Liver (tissue), 9 donors: Measurements from ENCODE around the gene UGT1A4. TPM values are rescaled to one million over a fixed set of nuclear protein-coding genes. Genes with fewer than 3 reads are reported as not detected.

ENCODE experiments used
- DNase-seq: peaks from one replicate; pipeline ENCODE4 v3.0.0-alpha.2; 2017; ENCODE audit warnings: low spot score
- H3K27ac ChIP-seq, 2 donors: one replicate each; pipeline ENCODE4 v1.7.0; 2013; ENCODE audit warnings: inconsistent platforms in 2 of 2, low read length in 2 of 2, control low read depth in 1 of 2, low read depth in 1 of 2, mild to moderate bottlenecking in 1 of 2
- H3K27me3 ChIP-seq, 4 donors: one replicate each; pipeline versions ENCODE4 v1.6.1 to v1.7.0; 2013; ENCODE audit warnings: low read length in 3 of 4, inconsistent platforms in 1 of 4, mild to moderate bottlenecking in 1 of 4, moderate library complexity in 1 of 4; ENCODE audit not compliant: control insufficient read depth in 4 of 4, insufficient read depth in 4 of 4
- H3K36me3 ChIP-seq, 4 donors: one replicate each; pipeline versions ENCODE4 v1.6.1 to v1.7.0; 2013; ENCODE audit warnings: low read length in 3 of 4, mild to moderate bottlenecking in 3 of 4, low read depth in 1 of 4, moderate library complexity in 1 of 4; ENCODE audit not compliant: control insufficient read depth in 4 of 4, insufficient read depth in 3 of 4
- H3K4me1 ChIP-seq, 4 donors: one replicate each; pipeline versions ENCODE4 v1.6.1 to v1.7.0; 2013; ENCODE audit warnings: low read length in 3 of 4, mild to moderate bottlenecking in 3 of 4, moderate library complexity in 1 of 4; ENCODE audit not compliant: control insufficient read depth in 4 of 4, insufficient read depth in 4 of 4
- H3K4me3 ChIP-seq, 3 donors: one replicate each; pipeline versions ENCODE4 v1.6.1 to v1.7.0; 2013; ENCODE audit warnings: low read length in 3 of 3, control low read depth in 1 of 3, low read depth in 1 of 3, mild to moderate bottlenecking in 1 of 3
- H3K9ac ChIP-seq, 2 donors: one replicate each; pipeline ENCODE4 v1.7.0; 2013; ENCODE audit warnings: low read length in 2 of 2, mild to moderate bottlenecking in 2 of 2, moderate library complexity in 2 of 2, control low read depth in 1 of 2, low read depth in 1 of 2
- H3K9me3 ChIP-seq, 4 donors: one replicate each; pipeline versions ENCODE4 v1.6.1 to v1.7.0; 2013; ENCODE audit warnings: low read length in 3 of 4; ENCODE audit not compliant: control insufficient read depth in 4 of 4
- ATF3 ChIP-seq: IDR thresholded peaks from 2 replicates; pipeline ENCODE4 v1.6.1; 2016; ENCODE audit warnings: antibody characterized with exemption
- CTCF ChIP-seq: fragments of 150-350 bp; IDR thresholded peaks from 2 replicates; pipeline ENCODE4 v1.5.1; 2017; ENCODE audit warnings: improper control_type of control experiment, low read depth, low read length; ENCODE audit not compliant: missing input control
- EGR1 ChIP-seq, 2 donors: IDR thresholded peaks; 2 replicates each; pipeline ENCODE4 v1.6.1; 2016 to 2018; ENCODE audit warnings: antibody characterized with exemption in 2 of 2, low read depth in 2 of 2
- FOXA1 ChIP-seq: IDR thresholded peaks from 2 replicates; pipeline ENCODE4 v1.6.1; 2016; ENCODE audit warnings: antibody characterized with exemption
- FOXA2 ChIP-seq: IDR thresholded peaks from 2 replicates; pipeline ENCODE4 v1.6.1; 2016; ENCODE audit warnings: antibody characterized with exemption
- GABPA ChIP-seq, 2 donors: IDR thresholded peaks in 1 of 2; conservative IDR thresholded peaks in 1 of 2; 2 replicates each; pipeline ENCODE4 v1.6.1; 2016; ENCODE audit warnings: antibody characterized with exemption in 2 of 2, mild to moderate bottlenecking in 1 of 2, moderate library complexity in 1 of 2
- HNF4A ChIP-seq, 2 donors: conservative IDR thresholded peaks; 2 replicates each; pipeline ENCODE4 v1.6.1; 2016; ENCODE audit warnings: antibody characterized with exemption in 2 of 2, mild to moderate bottlenecking in 2 of 2
- HNF4G ChIP-seq: IDR thresholded peaks from 2 replicates; pipeline ENCODE4 v1.6.1; 2016; ENCODE audit warnings: antibody characterized with exemption
- JUND ChIP-seq, 2 donors: IDR thresholded peaks; 2 replicates each; pipeline ENCODE4 v1.6.1; 2016; ENCODE audit warnings: antibody characterized with exemption in 2 of 2
- MAX ChIP-seq: IDR thresholded peaks from 2 replicates; pipeline ENCODE4 v1.6.1; 2016; ENCODE audit warnings: antibody characterized with exemption
- NR2F2 ChIP-seq: IDR thresholded peaks from 2 replicates; pipeline ENCODE4 v1.6.1; 2016; ENCODE audit warnings: antibody characterized with exemption
- RAD21 ChIP-seq, 2 donors: IDR thresholded peaks; 2 replicates each; pipeline ENCODE4 v1.6.1; 2016; ENCODE audit warnings: antibody characterized with exemption in 2 of 2, mild to moderate bottlenecking in 2 of 2
- REST ChIP-seq: IDR thresholded peaks from 2 replicates; pipeline ENCODE4 v1.6.1; 2016; ENCODE audit warnings: antibody characterized with exemption, mild to moderate bottlenecking
- RXRA ChIP-seq, 2 donors: IDR thresholded peaks; 2 replicates each; pipeline ENCODE4 v1.6.1; 2017 to 2018; ENCODE audit warnings: antibody characterized with exemption in 2 of 2, mild to moderate bottlenecking in 1 of 2
- SP1 ChIP-seq: IDR thresholded peaks from 2 replicates; pipeline ENCODE4 v1.6.1; 2018; ENCODE audit warnings: antibody characterized with exemption, mild to moderate bottlenecking
- TAF1 ChIP-seq: conservative IDR thresholded peaks from 2 replicates; pipeline ENCODE4 v1.6.1; 2016; ENCODE audit warnings: antibody characterized with exemption, mild to moderate bottlenecking
- YY1 ChIP-seq: IDR thresholded peaks from 2 replicates; pipeline ENCODE4 v1.6.1; 2016; ENCODE audit warnings: antibody characterized with exemption, mild to moderate bottlenecking
- polyA plus RNA-seq, 2 donors: library from polyadenylated mRNA; stranded (reverse) in 1 of 2; unstranded in 1 of 2; fragments of 200-250 nt in 1 of 2; fragments of >200 nt in 1 of 2; fragmentation: Nextera tagmentation in 1 of 2; extraction: Ambion mirVana in 1 of 2; gene quantifications; one replicate each; pipeline versions ENCODE4 v1.2.1 to v1.2.3, GENCODE V29; 2013 to 2015
- total RNA-seq, 2 donors: library from RNA; depleted of rRNA; stranded (reverse); fragments of >200 nt; gene quantifications; one replicate each; pipeline ENCODE4 v1.2.3, GENCODE V29; 2014
- TF ChIP-seq, protein P1 (sequence below): IDR thresholded peaks from 2 replicates; pipeline ENCODE4 v1.6.1; 2016; ENCODE audit warnings: antibody characterized with exemption
- donor health status: healthy.
- donor health status: healthy.
- donor health status: healthy.
- donor health status: healthy.
- donor health status: healthy.

UGT1A4 gene
- total and polyA plus RNA-seq, 4 donors, result 103 to 446 (median 136) TPM; not detected in 1

GRCh38 chr2:233756429-233757081, 38.0 kb downstream of the UGT1A4 start (continued):
- TF ChIP-seq GABPA (IDR thresholded peaks at IDR 0.05 in 1 of 2, conservative IDR thresholded peaks at IDR 0.05 in 1 of 2) (no peak), HNF4A (conservative IDR thresholded peaks at IDR 0.05) (peak; percentile 96 to 98)

DNA sequence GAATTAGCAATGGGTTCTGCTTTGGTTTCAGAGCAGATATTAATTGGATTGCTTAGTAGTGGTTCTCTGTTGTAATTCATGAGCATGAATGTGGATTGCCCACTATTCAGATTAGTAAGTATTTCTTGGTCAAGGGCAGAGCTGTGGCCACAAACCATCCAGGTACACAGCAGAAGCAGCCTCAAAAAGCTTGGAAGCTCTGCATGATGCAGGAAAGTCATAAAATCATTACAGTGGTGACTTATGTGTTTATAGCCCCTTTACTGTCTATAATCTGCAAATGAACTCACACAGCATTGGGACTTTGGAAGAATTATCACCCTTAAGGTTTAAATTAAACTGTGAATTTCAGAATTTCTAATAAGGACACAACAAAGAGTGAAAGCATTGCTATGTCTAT, 39.6 kb downstream of the UGT1A4 start:
- Histone ChIP-seq H3K4me3 (no peak overlapping the region), H3K27ac (no peak overlapping the region), H3K27me3 (no peaks in the 10 kb centered on the region), H3K9me3 (no peaks in the 10 kb centered on the region), H3K36me3 (no peaks in the 10 kb centered on the region), H3K4me1 (peaks cover 10 to 61% (median 31%) of the 10 kb centered on the region in 4 donors), H3K9ac (no peak overlapping the region)
- no peak for DNase-seq
- TF ChIP-seq ATF3 (no peak), SP1 (no peak), RAD21 (IDR thresholded peaks at IDR 0.05) (no peak), MAX (no peak), REST (no peak), TAF1 (no peak), EGR1 (IDR thresholded peaks at IDR 0.05; ENCODE audit: low read depth in 2 of 2) (no peak), NR2F2 (no peak), HNF4A (conservative IDR thresholded peaks at IDR 0.05) (no peak), YY1 (no peak), HNF4G (no peak), GABPA (IDR thresholded peaks at IDR 0.05 in 1 of 2, conservative IDR thresholded peaks at IDR 0.05 in 1 of 2) (no peak), FOXA2 (no peak), CTCF (no peak), FOXA1 (no peak), RXRA (IDR thresholded peaks at IDR 0.05) (no peak), JUND (IDR thresholded peaks at IDR 0.05) (no peak)
- TF ChIP-seq, protein P1, sequence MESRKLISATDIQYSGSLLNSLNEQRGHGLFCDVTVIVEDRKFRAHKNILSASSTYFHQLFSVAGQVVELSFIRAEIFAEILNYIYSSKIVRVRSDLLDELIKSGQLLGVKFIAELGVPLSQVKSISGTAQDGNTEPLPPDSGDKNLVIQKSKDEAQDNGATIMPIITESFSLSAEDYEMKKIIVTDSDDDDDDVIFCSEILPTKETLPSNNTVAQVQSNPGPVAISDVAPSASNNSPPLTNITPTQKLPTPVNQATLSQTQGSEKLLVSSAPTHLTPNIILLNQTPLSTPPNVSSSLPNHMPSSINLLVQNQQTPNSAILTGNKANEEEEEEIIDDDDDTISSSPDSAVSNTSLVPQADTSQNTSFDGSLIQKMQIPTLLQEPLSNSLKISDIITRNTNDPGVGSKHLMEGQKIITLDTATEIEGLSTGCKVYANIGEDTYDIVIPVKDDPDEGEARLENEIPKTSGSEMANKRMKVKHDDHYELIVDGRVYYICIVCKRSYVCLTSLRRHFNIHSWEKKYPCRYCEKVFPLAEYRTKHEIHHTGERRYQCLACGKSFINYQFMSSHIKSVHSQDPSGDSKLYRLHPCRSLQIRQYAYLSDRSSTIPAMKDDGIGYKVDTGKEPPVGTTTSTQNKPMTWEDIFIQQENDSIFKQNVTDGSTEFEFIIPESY, result no peak
